Right kidney (tissue), 1 donor: ENCODE results near the gene KYAT1.

Source experiments
- DNase-seq: peaks from one replicate; pipeline ENCODE4 v3.0.0-alpha.2; 2016

Gene KYAT1

GRCh38 chr9:128840524-128840923 is 41.2 kb downstream of the KYAT1 start:
- no peak for DNase-seq

GRCh38 chr9:128838338-128838737 is 43.4 kb downstream of the KYAT1 start:
- DNase-seq: no peak

DNA sequence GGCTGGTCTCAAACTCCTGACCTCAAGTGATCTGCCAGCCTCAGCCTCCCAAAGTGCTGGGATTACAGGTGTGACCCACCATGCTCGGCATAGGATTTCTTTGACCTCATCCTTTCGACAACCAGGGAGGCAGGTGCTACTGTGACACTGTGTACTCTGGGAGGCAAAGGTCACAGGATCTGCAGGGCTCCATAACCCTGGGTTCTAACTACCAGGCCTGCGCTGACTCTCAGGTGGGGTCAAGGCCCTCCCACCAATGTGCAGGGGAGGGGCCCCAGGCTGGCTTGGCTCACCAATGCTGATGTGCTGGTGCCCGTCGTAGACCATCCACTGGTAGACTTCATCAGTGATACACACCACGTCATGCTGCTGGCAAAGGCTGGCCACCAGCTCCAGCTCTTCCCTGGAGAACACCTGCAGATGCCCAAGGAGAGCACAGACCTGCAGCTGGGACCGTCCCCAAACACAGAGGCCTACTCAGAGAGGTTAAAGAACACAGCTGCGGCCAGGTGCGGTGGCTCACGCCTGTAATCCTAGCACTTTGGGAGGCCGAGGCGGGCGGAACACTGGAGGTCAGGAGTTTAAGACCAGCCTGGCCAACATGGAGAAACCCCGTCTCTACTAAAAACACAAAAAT is 45.1 kb downstream of the KYAT1 start:
- no peak for DNase-seq

DNA sequence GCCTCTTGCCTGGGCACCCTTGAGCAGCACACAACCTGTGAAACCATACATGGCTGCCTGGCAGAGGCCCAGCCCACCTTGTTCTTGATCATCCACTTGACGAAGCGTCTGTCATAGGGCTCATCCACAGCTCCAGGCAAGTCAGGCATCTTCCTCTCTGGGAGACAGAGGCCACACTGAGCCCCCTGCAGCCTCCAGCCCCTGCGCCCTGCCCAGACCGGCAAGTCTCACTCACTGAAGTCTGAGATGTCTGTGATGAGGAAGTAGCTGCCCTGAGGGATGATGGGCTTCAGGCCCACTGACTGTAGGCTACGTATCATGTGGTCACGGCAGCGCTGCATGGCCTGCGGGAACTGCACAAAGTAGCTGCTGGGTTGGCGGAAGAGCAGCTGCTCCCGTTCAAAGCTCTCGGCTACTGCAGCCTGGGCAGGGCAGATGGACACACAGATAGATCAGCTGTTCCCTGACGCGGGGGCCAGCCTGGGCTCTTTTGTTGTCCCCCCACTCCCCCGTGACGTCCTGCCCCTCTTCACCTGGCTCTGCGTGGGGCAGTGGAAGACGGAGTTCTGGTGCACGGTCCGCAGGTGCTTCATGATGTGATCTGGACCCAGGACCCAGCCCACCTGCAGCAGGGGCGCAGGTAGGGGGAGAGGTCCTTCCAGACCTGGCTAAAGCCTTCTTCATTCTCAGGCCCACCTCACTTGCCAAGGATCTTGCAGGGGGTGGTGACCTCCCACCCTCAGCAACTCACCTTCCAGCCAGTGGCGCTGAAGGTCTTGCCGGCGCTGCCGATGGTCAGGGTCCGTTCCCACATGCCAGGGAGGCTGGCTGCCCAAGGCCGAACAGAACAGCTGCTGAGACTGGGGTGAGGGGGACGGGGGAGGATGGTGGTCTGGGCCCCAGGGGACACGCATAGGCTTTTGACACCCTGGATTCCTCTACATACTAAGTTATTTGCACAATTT is 46.2 kb downstream of the KYAT1 start:
- no peak for DNase-seq

GRCh38 chr9:128833696-128834095 is 48.1 kb downstream of the KYAT1 start:
- no peak for DNase-seq

- peak; percentile 93 for DNase-seq
Observed at GRCh38 chr9:128829477-128830251, 52.1 kb downstream of the KYAT1 start, which contains the start of gene SPOUT1. TSS of gene SPOUT1 (minus strand) at chr9:128829794. CDS start at chr9:128829780, 14 bp downstream.

- DNase-seq: no peak
Observed at GRCh38 chr9:128828719-128829452, 52.9 kb downstream of the KYAT1 start.

- no peak for DNase-seq
Observed at GRCh38 chr9:128828267-128828666, 53.5 kb downstream of the KYAT1 start.

GRCh38 chr9:128825923-128826700 is 55.6 kb downstream of the KYAT1 start:
- no peak for DNase-seq

DNA sequence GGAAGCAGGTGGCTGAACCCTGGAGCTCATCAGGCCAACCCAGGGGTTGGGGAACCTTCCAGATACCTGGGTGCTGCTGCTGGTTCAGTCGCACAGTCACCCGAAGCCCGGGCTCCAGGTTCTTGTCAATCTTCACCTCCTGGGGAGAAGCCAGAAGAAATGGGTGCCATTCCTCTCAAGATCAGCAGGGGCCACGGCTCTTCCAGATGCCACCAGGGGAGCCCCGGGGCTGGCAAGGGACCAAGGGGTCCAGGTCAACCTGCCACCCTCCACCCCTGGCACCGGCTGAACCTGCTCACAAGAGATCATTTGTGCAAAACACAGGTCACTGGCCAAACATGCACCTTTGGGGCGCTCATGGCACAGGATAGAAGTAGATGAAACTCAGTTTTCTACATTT is 56.8 kb downstream of the KYAT1 start:
- DNase-seq: no peak

DNA sequence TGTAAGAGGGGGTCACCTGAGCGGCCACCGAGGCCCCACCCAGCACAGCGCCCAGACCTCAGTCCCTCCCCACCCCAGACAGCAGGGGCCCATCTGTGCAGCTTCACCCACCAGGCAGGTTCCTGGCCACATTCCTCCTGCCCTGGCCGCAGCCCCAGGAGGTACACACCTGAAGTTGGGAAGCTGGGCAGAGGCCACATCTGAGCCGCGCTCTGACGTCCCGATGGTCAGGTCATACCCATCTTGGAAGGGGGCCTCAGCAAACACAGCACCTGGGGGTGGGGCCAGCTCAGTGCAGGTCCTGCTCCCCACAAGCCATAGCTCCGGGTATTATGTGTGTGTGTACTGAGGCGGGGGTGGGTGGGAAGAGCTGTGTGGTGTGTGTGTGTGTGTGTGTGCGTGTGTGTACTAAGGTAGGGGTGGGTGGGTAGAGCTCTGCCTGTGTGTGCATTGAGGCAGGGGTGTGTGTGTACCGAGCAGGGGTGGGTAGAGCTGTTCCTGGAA is 57.8 kb downstream of the KYAT1 start:
- no peak for DNase-seq

- DNase-seq: no peak
Observed at GRCh38 chr9:128823362-128823902, 58.3 kb downstream of the KYAT1 start.

DNA sequence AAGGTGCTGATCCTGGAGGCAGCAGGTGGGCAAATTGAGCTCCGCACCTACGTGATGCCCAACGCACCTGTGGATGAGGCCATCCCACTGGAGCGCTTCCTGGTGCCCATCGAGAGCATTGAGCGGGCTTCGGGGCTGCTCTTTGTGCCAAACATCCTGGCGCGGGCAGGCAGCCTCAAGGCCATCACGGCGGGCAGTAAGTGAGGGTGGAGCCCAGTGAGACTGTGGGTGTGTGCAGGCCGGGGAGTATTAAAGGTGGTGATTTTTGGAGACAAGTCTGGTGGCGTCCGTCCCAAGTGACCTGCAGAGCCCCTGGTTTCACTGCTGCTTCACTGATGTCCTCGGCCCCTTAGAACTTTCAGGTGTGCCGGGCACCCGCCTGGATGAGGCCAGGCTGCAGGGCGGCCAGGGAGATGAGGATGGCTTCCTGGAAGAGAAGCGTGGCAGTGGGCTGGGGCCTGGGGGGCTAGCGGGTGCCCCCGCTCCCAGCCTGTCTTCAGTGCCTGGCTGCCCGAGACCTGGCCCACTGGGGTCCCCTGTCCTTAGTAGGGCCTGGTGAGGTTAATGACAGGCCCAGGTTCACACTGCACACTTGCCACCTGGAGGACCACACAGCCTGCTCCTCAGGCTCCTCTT is 59.2 kb downstream of the KYAT1 start:
- DNase-seq: no peak

GRCh38 chr9:128821584-128822406 is 60.0 kb downstream of the KYAT1 start:
- DNase-seq: no peak

- DNase-seq: no peak
Observed at GRCh38 chr9:128820665-128821583, 60.8 kb downstream of the KYAT1 start.

DNA sequence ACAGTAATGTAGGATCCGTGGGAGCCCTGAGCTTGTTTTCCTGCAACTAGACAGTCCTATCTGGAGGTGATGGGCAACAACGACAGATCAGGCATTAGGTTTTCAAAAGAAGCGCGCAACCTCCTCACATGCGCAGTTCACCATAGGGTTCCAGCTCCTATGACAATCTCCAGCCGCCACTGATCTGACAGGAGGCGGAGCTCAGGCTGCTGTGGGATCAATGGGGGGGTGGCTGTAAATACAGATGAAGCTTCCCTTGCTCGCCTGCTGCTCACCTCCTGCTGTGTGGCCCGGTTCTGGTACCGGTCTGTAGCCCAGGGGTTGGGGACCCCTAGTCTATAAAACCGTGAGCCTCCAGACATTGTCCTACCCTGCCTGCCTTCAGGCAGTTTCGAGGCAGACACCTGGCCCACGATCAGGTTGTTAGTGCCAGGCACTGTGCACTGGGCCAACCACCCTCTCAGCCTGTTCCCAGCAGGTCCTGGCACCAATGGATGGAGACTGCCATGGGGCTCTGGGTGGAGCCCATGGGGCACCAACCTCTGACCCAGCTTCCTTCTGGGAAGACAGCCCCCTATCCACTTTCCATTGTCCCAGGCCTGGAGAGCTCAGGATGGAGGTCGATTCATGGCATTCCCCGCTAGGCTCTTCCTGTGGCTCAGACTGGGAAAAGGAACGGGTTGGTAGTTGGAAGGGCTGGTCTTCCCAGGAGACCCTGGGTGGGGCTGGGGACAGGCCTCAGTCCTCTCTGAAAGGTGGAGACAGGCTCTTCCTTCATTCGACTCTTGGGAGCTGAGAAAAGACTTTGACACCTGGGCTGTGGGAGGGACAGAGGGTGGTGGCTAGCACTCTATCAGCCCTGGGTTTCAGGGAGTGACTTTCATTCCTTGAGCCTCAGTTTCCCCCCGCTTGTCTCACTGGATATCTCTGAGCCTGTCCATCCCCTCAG is 61.8 kb downstream of the KYAT1 start:
- DNase-seq: no peak
